DOHH2 (cell line): Measurements from ENCODE around the gene GTPBP3.

Experiments
- EZH2phosphoT487 ChIP-seq: fragments of 200-600 bp; sonication (generic); IDR thresholded peaks from 2 replicates; pipeline ENCODE4 v1.6.1; 2017; ENCODE audit warnings: borderline replicate concordance, mild to moderate bottlenecking, antibody characterized with exemption, low read length, moderate library complexity, mixed read lengths
- TF ChIP-seq, protein P1 (sequence below): fragments of 200-600 bp; sonication (generic); IDR thresholded peaks from one replicate; pipeline ENCODE4 v1.5.1; 2014; ENCODE audit warnings: antibody characterized with exemption, mild to moderate bottlenecking, low read depth, low read length; ENCODE audit not compliant: poor library complexity, severe bottlenecking

- TF ChIP-seq, protein P1, sequence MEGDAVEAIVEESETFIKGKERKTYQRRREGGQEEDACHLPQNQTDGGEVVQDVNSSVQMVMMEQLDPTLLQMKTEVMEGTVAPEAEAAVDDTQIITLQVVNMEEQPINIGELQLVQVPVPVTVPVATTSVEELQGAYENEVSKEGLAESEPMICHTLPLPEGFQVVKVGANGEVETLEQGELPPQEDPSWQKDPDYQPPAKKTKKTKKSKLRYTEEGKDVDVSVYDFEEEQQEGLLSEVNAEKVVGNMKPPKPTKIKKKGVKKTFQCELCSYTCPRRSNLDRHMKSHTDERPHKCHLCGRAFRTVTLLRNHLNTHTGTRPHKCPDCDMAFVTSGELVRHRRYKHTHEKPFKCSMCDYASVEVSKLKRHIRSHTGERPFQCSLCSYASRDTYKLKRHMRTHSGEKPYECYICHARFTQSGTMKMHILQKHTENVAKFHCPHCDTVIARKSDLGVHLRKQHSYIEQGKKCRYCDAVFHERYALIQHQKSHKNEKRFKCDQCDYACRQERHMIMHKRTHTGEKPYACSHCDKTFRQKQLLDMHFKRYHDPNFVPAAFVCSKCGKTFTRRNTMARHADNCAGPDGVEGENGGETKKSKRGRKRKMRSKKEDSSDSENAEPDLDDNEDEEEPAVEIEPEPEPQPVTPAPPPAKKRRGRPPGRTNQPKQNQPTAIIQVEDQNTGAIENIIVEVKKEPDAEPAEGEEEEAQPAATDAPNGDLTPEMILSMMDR: no peak
- no peak for TF ChIP-seq EZH2phosphoT487
These were observed 41.9 kb downstream of the GTPBP3 start for GRCh38 chr19:17379221-17379631.
